GM06990 (cell line): Measurements from ENCODE around the gene CHRNG.

Experiments
- DNase-seq: peaks from one replicate; pipeline ENCODE4 v3.0.0-alpha.2; 2011; ENCODE audit not compliant: insufficient read length; ENCODE audit errors: extremely low read depth
- H3K27me3 ChIP-seq: replicated peaks from 2 replicates; pipeline ENCODE4 v1.6.0; 2011; ENCODE audit warnings: low read length; ENCODE audit not compliant: control insufficient read depth, insufficient read depth
- H3K36me3 ChIP-seq: 2 replicates; pipeline ENCODE4 v1.5.1; 2011; ENCODE audit warnings: low read length; ENCODE audit not compliant: control insufficient read depth, insufficient read depth
- H3K4me3 ChIP-seq: replicated peaks from 2 replicates; pipeline ENCODE4 v1.5.1; 2011; ENCODE audit warnings: low read depth, mild to moderate bottlenecking, control low read depth, low read length
- TF ChIP-seq, protein P1 (sequence below): IDR thresholded peaks from 2 replicates; pipeline ENCODE4 v1.5.1; 2011; ENCODE audit warnings: low read length, control low read depth, mild to moderate bottlenecking, inconsistent platforms; ENCODE audit not compliant: insufficient read depth, poor library complexity, severe bottlenecking

The CHRNG gene

DNA sequence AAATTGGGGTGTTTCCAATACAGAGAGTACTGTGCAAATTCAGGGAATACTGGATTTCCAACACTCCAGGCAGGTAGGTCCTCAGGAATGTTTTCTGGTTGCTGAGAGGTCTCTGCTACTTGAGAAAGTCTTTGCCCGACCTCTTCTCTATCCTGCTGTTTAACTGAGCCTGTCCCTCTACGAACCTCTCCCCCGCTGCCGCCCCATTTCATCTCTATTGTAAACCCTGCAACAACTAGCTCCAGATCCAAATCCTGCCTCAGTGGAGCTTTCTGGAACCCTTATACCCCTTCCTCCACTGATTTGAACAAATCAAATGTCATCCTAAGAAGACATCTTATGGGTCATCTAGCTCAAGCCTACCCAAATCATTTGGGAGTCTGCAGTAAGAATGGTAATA is 12.3 kb downstream of the CHRNG start:
- H3K36me3 ChIP-seq = peaks cover 6% of the 10 kb centered on the region
- no peaks in the 10 kb centered on the region for H3K27me3 ChIP-seq
- DNase-seq = no peak
- TF ChIP-seq, protein P1, sequence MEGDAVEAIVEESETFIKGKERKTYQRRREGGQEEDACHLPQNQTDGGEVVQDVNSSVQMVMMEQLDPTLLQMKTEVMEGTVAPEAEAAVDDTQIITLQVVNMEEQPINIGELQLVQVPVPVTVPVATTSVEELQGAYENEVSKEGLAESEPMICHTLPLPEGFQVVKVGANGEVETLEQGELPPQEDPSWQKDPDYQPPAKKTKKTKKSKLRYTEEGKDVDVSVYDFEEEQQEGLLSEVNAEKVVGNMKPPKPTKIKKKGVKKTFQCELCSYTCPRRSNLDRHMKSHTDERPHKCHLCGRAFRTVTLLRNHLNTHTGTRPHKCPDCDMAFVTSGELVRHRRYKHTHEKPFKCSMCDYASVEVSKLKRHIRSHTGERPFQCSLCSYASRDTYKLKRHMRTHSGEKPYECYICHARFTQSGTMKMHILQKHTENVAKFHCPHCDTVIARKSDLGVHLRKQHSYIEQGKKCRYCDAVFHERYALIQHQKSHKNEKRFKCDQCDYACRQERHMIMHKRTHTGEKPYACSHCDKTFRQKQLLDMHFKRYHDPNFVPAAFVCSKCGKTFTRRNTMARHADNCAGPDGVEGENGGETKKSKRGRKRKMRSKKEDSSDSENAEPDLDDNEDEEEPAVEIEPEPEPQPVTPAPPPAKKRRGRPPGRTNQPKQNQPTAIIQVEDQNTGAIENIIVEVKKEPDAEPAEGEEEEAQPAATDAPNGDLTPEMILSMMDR = no peak
- H3K4me3 ChIP-seq = peak overlapping the region; percentile 95

DNA sequence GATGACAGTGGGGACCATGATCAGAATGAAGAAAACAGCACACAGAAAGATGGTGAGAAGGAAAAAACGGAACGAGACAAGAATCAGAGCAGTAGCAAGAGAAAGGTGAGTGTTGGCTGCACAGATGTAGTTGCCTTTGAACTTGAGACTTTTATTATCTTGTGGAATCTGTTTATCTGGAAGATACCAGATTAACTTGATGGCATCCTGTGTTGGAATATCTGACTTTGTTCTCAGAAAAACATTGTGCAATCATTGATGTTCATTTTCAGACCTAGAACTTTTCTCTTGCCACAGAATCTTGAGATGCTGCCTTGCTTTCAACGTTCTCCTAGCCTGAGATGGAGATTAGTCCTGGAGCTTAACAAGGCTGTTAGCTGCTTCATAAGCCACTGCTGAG is 16.9 kb downstream of the CHRNG start:
- DNase-seq = no peak
- TF ChIP-seq, protein P1 = no peak
- H3K36me3 ChIP-seq = peaks cover 10% of the 10 kb centered on the region

DNA sequence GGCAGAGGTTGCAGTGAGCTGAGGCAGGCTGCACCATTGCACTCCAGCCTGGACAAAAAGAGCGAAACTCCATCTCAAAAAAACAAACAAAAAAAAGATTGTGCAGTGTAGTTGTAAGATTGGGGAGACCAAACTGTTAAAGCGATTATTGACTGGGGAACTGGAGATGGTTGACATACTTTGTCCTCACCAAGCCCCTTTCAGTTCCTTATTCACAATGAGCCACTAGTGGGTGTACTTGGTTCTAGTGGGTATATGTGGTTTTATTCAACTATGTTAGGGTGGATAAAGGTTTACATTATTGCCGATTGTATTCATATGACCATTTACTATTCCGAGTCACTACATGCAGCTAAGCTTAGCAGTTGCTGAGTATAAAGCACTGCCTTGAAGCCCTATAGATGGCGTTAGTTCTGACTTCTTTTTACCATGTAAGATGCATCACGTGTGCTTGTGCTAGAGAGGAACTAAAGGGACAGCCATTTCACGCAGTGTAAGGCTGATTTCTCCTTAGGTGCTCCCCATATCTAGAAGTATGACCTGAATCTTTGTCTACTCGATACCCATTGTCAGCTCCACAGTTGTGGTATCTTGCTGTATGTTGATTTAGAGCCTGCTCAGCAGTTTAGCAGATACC is 23.1 kb downstream of the CHRNG start:
- Histone ChIP-seq H3K27me3 (no peaks in the 10 kb centered on the region), H3K4me3 (no peak overlapping the region), H3K36me3 (peaks cover 15% of the 10 kb centered on the region)
- no peak for DNase-seq
- TF ChIP-seq, protein P1 = no peak

More for the DNA sequence above, 16.9 kb downstream of the CHRNG start:
- no peak overlapping the region for H3K4me3 ChIP-seq
- no peaks in the 10 kb centered on the region for H3K27me3 ChIP-seq

DNA sequence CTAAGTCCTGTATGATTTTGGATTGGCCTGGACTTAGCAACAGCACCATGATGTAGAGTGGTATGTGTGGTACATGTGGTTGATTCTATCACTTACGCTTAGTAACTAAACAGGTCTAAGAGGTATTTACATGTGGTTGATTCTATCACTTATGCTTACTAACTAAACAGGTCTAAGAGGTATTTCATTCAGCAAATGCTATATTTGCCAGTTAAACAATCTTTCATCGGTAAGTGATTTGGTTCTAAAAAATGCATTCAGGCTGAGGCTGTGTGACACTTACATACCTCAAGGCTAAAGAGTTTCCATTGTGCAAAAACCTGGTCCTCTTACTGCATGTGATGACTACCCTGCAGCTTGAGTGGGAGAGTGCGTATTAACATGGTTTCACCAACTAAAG is 24.1 kb downstream of the CHRNG start:
- peaks cover 15% of the 10 kb centered on the region for H3K36me3 ChIP-seq
- TF ChIP-seq, protein P1 = no peak
- DNase-seq = no peak

DNA sequence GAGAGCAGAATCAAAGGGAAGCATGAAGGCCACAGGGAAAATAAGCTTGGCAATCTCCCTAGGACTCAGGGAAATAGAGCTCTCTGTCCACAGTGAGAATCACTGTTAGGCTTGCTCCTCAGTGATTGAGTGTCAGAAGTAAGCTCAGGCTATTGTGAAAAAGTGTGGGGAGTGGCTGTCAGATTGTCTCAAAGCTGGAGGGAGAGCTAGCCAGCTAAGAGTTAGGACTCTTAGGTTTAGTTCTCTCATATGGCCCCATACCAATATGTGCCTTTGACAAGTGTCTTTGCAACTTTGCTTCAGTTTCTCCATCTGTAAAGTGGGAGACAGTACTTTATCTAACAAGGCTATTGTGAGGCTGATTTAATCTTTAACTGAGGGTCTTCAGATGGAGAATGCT is 28.2 kb downstream of the CHRNG start:
- H3K4me3 ChIP-seq = no peak overlapping the region
- DNase-seq = no peak
- H3K27me3 ChIP-seq = no peaks in the 10 kb centered on the region
- peaks cover 29% of the 10 kb centered on the region for H3K36me3 ChIP-seq
- TF ChIP-seq, protein P1 = no peak

More for the DNA sequence above, 24.1 kb downstream of the CHRNG start:
- H3K4me3 ChIP-seq = no peak overlapping the region
- H3K27me3 ChIP-seq = no peaks in the 10 kb centered on the region

DNA sequence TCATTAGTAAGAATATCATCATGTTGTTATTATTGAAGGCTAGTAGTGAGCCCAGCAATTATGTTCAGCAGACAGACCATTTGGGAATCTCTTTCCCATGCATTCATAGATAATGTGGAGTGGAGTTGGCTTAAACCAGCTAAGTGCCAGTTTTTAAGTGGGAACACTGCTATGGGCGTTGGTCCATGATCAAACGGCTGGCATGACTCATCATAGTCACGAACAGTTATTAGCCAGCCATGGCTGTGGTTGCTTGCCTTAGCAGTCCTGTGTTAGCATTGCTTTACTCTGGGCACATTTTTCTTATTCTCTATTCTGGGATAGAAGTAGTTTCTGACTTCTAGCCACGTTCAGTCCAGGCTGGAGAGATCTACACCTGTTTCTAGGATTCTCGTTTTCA is 28.7 kb downstream of the CHRNG start:
- peaks cover 31% of the 10 kb centered on the region for H3K36me3 ChIP-seq
- no peak for DNase-seq
- TF ChIP-seq, protein P1 = no peak

More for the DNA sequence above, 28.7 kb downstream of the CHRNG start:
- H3K27me3 ChIP-seq = no peaks in the 10 kb centered on the region
- H3K4me3 ChIP-seq = no peak overlapping the region
